Stimulated activated CD4-positive, alpha-beta T cell treated with anti-CD3 and anti-CD28 coated beads, TNF-alpha, amount 100 ng/mL, for 48 hours (primary cell): ENCODE measurements around the gene TAS2R60.
"Not testable (repeated sequence)": the region's sequence is repeated elsewhere in the genome, so short reads cannot be mapped to it uniquely, and the experiment has no call there.

Source experiments
- DNase-seq, 3 donors: peaks; one replicate each; pipeline ENCODE4 v3.0.0-alpha.2; 2020; ENCODE audit warnings: low read depth in 3 of 3

Gene TAS2R60

GRCh38 chr7:143477501-143478150 lies 34.4 kb downstream of the TAS2R60 start, which contains the start of gene TAS2R41:
Gene TAS2R41, plus strand, starts transcription at chr7:143477873. Its CDS starts 0 bp downstream, at chr7:143477873.
- no peak for DNase-seq

- DNase-seq: no peak
Observed at GRCh38 chr7:143479055-143479766, 36.0 kb downstream of the TAS2R60 start.

GRCh38 chr7:143480501-143480900 lies 37.2 kb downstream of the TAS2R60 start:
- no peak for DNase-seq

GRCh38 chr7:143484119-143484518 lies 40.9 kb downstream of the TAS2R60 start:
- DNase-seq: no peak

- no peak for DNase-seq
Observed at GRCh38 chr7:143485094-143485493, 41.8 kb downstream of the TAS2R60 start.

- DNase-seq: no peak
Observed at GRCh38 chr7:143485500-143485899, 42.2 kb downstream of the TAS2R60 start.

GRCh38 chr7:143486266-143486665 lies 43.0 kb downstream of the TAS2R60 start:
- DNase-seq: not testable (repeated sequence)

- no peak for DNase-seq
Observed at GRCh38 chr7:143487061-143487460, 43.8 kb downstream of the TAS2R60 start.

GRCh38 chr7:143487566-143487965 lies 44.3 kb downstream of the TAS2R60 start:
- DNase-seq: no peak

GRCh38 chr7:143490717-143491306 lies 47.6 kb downstream of the TAS2R60 start:
- no peak for DNase-seq

GRCh38 chr7:143492043-143492471 lies 48.8 kb downstream of the TAS2R60 start:
- DNase-seq: no peak

- no peak for DNase-seq
Observed at GRCh38 chr7:143492799-143493739, 49.8 kb downstream of the TAS2R60 start.

- no peak for DNase-seq
Observed at GRCh38 chr7:143493751-143494150, 50.5 kb downstream of the TAS2R60 start.
